ENCODE data around the gene IGF2BP1. TPM values are rescaled to one million over a fixed set of nuclear protein-coding genes. Genes with fewer than 3 reads are reported as not detected.

IGF2BP1 gene
- total RNA-seq, 1 experiment from 2014 or later = 601 TPM

- Mint-ChIP-seq H3K36me3 (ENCODE audit: insufficient read depth, unreplicated experiment) (peaks cover 60% of the 10 kb centered on the region), H3K27me3 (ENCODE audit: insufficient read depth, unreplicated experiment) (no peaks in the 10 kb centered on the region), H3K27ac (ENCODE audit: unreplicated experiment) (peak overlapping the region; percentile 94), H3K4me1 (ENCODE audit: low read depth, unreplicated experiment) (peaks cover 32% of the 10 kb centered on the region), H3K4me3 (ENCODE audit: unreplicated experiment) (peak overlapping the region; percentile 86), H3K9me3 (ENCODE audit: unreplicated experiment) (no peaks in the 10 kb centered on the region)
- no TSS peak for BruUV-seq (replicated peaks)
- peaks cover 27% of the 10 kb centered on the region for H3K4me1 ChIP-seq
- DNase-seq = peak; percentile 98 to 99
- intact Hi-C loops (cut with micrococcal nuclease; ENCODE audit: unreplicated experiment) = loop anchor here (1.0 to 2.0 kb wide), 6 partner anchors 25 to 197 kb away; partner anchors contain the start of genes ATP5MC1 and UBE2Z
- ChIA-PET POLR2A (interaction anchor here (0.5 to 4.9 kb wide), 36 partner anchors 8 to 1690 kb away, joined by 3 to 73 read pairs (median 5); partner anchors contain the start of genes ATP5MC1 and SNF8), CTCF (interaction anchor here (0.6 to 7.1 kb wide), 21 partner anchors 10 to 1025 kb away, joined by 3 to 136 read pairs (median 6); partner anchors contain the start of genes ATP5MC1, CDK5RAP3 and SNF8)
- no peaks in the 10 kb centered on the region for H3K27me3 ChIP-seq (replicated peaks; ENCODE audit: control insufficient read depth, insufficient read depth, low read length)
- H3K9me3 ChIP-seq = no peaks in the 10 kb centered on the region
- H3K36me3 ChIP-seq (ENCODE audit: control insufficient read depth, insufficient read depth, low read length) = no peaks in the 10 kb centered on the region
- peak overlapping the region; percentile 82 for H3K4me3 ChIP-seq (ENCODE audit: low read depth, low read length)
- TF ChIP-seq, protein P1, sequence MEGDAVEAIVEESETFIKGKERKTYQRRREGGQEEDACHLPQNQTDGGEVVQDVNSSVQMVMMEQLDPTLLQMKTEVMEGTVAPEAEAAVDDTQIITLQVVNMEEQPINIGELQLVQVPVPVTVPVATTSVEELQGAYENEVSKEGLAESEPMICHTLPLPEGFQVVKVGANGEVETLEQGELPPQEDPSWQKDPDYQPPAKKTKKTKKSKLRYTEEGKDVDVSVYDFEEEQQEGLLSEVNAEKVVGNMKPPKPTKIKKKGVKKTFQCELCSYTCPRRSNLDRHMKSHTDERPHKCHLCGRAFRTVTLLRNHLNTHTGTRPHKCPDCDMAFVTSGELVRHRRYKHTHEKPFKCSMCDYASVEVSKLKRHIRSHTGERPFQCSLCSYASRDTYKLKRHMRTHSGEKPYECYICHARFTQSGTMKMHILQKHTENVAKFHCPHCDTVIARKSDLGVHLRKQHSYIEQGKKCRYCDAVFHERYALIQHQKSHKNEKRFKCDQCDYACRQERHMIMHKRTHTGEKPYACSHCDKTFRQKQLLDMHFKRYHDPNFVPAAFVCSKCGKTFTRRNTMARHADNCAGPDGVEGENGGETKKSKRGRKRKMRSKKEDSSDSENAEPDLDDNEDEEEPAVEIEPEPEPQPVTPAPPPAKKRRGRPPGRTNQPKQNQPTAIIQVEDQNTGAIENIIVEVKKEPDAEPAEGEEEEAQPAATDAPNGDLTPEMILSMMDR (IDR thresholded peaks at IDR 0.05; ENCODE audit: insufficient read depth in 1 of 2, low read depth in 1 of 2, low read length in 1 of 2, severe bottlenecking in 1 of 2, unreplicated experiment in 1 of 2) = no peak
These were observed 1.0 kb upstream of the IGF2BP1 start for GRCh38 chr17:48995974-48996721.

- Histone ChIP-seq H3K4me3 (ENCODE audit: low read depth, low read length) (peak overlapping the region; percentile 82), H3K27me3 (replicated peaks; ENCODE audit: control insufficient read depth, insufficient read depth, low read length) (no peaks in the 10 kb centered on the region), H3K4me1 (peaks cover 33% of the 10 kb centered on the region), H3K9me3 (no peaks in the 10 kb centered on the region), H3K36me3 (ENCODE audit: control insufficient read depth, insufficient read depth, low read length) (no peaks in the 10 kb centered on the region)
- DNase-seq = no peak
- TF ChIP-seq, protein P1 (IDR thresholded peaks at IDR 0.05; ENCODE audit: insufficient read depth in 1 of 2, low read depth in 1 of 2, low read length in 1 of 2, severe bottlenecking in 1 of 2, unreplicated experiment in 1 of 2) = no peak
- CTCF ChIA-PET = interaction anchor here (0.6 to 7.1 kb wide), 20 partner anchors 10 to 1026 kb away, joined by 3 to 136 read pairs (median 6); partner anchors contain the start of genes ATP5MC1, CDK5RAP3 and SNF8
- Mint-ChIP-seq H3K27ac (ENCODE audit: unreplicated experiment) (peak overlapping the region; percentile 94), H3K4me3 (ENCODE audit: unreplicated experiment) (peak overlapping the region; percentile 86), H3K27me3 (ENCODE audit: insufficient read depth, unreplicated experiment) (no peaks in the 10 kb centered on the region), H3K4me1 (ENCODE audit: low read depth, unreplicated experiment) (peaks cover 37% of the 10 kb centered on the region), H3K9me3 (ENCODE audit: unreplicated experiment) (no peaks in the 10 kb centered on the region), H3K36me3 (ENCODE audit: insufficient read depth, unreplicated experiment) (peaks cover 66% of the 10 kb centered on the region)
- POLR2A ChIA-PET = interaction anchor here (0.5 to 4.9 kb wide), 34 partner anchors 8 to 1691 kb away, joined by 3 to 73 read pairs (median 5); partner anchors contain the start of genes ATP5MC1 and SNF8
- BruUV-seq (replicated peaks) = no TSS peak
- intact Hi-C loops (cut with micrococcal nuclease; ENCODE audit: unreplicated experiment) = loop anchor here (1.0 to 2.0 kb wide), 8 partner anchors 25 to 196 kb away; partner anchors contain the start of genes ATP5MC1, SNF8 and UBE2Z
These were observed 473 bp upstream of the IGF2BP1 start for GRCh38 chr17:48996722-48997102.

- Histone ChIP-seq H3K36me3 (ENCODE audit: control insufficient read depth, insufficient read depth, low read length) (no peaks in the 10 kb centered on the region), H3K9me3 (no peaks in the 10 kb centered on the region), H3K4me1 (peaks cover 46% of the 10 kb centered on the region), H3K4me3 (ENCODE audit: low read depth, low read length) (peak overlapping the region; percentile 82), H3K27me3 (replicated peaks; ENCODE audit: control insufficient read depth, insufficient read depth, low read length) (no peaks in the 10 kb centered on the region)
- Mint-ChIP-seq H3K9me3 (ENCODE audit: unreplicated experiment) (no peaks in the 10 kb centered on the region), H3K27ac (ENCODE audit: unreplicated experiment) (peak overlapping the region; percentile 94), H3K27me3 (ENCODE audit: insufficient read depth, unreplicated experiment) (no peaks in the 10 kb centered on the region), H3K4me3 (ENCODE audit: unreplicated experiment) (peak overlapping the region; percentile 86), H3K4me1 (ENCODE audit: low read depth, unreplicated experiment) (peaks cover 42% of the 10 kb centered on the region), H3K36me3 (ENCODE audit: insufficient read depth, unreplicated experiment) (peaks cover 79% of the 10 kb centered on the region)
- CTCF ChIA-PET = interaction anchor here (0.6 to 7.1 kb wide), 9 partner anchors 8 to 271 kb away, joined by 3 to 136 read pairs (median 5); partner anchors contain the start of gene SNF8
- TF ChIP-seq, protein P1 (IDR thresholded peaks at IDR 0.05; ENCODE audit: insufficient read depth in 1 of 2, low read depth in 1 of 2, low read length in 1 of 2, severe bottlenecking in 1 of 2, unreplicated experiment in 1 of 2) = no peak
- intact Hi-C loops (cut with micrococcal nuclease; ENCODE audit: unreplicated experiment) = loop anchor here (1.0 to 2.0 kb wide), 3 partner anchors 44 to 195 kb away; partner anchors contain the start of gene SNF8
- POLR2A ChIA-PET = interaction anchor here (0.6 to 4.9 kb wide), 12 partner anchors 8 to 130 kb away, joined by 3 to 73 read pairs (median 6); partner anchors contain the start of genes ATP5MC1 and SNF8
- no TSS peak for BruUV-seq (replicated peaks)
- peak; percentile 77 to 82 for DNase-seq
These were observed 822 bp downstream of the IGF2BP1 start for GRCh38 chr17:48997827-48998586.

Measured in Caco-2 (cell line).